Sigmoid colon (tissue), 3 donors: Measurements from ENCODE around the gene DOCK1.

Experiments used
- POLR2A ChIP-seq, 2 donors: fragments of 450-650 bp; IDR thresholded peaks; one replicate each; pipeline ENCODE4 v1.6.1; 2016; ENCODE audit warnings: antibody characterized with exemption in 2 of 2, mild to moderate bottlenecking in 2 of 2, moderate library complexity in 2 of 2
- TF ChIP-seq, protein P1 (sequence below), 4 experiments: fragments of 450-650 bp in 3 of 4; fragments of 200-600 bp in 1 of 4; IDR thresholded peaks; one replicate each; pipeline ENCODE4 v1.5.1; 2016 to 2019; ENCODE audit warnings: antibody characterized with exemption in 4 of 4, mild to moderate bottlenecking in 3 of 4, moderate library complexity in 2 of 4

DNA sequence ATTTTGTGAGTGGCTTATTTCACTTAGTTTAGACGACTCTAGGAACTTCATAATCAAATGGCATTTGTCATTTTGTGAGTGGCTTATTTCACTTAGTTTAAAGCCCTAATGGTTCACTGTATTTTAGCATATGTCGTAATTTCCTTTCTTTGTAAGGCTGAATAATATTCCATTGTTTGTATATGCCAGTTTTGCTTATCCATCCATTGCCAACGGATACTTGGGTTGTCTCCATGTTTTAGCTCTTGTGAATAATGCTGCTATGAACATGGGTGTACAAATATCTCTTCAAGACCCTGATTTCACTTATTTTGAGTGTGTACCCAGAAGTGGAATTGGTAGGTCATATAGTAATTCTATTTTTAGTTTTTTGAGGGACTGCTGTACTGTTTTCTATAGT, 31.8 kb downstream of the DOCK1 start:
- TF ChIP-seq, protein P1, sequence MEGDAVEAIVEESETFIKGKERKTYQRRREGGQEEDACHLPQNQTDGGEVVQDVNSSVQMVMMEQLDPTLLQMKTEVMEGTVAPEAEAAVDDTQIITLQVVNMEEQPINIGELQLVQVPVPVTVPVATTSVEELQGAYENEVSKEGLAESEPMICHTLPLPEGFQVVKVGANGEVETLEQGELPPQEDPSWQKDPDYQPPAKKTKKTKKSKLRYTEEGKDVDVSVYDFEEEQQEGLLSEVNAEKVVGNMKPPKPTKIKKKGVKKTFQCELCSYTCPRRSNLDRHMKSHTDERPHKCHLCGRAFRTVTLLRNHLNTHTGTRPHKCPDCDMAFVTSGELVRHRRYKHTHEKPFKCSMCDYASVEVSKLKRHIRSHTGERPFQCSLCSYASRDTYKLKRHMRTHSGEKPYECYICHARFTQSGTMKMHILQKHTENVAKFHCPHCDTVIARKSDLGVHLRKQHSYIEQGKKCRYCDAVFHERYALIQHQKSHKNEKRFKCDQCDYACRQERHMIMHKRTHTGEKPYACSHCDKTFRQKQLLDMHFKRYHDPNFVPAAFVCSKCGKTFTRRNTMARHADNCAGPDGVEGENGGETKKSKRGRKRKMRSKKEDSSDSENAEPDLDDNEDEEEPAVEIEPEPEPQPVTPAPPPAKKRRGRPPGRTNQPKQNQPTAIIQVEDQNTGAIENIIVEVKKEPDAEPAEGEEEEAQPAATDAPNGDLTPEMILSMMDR (IDR thresholded peaks at IDR 0.05): no peak
- TF ChIP-seq POLR2A (IDR thresholded peaks at IDR 0.05): no peak
